HUES48 (cell line): Measurements from ENCODE around the gene FAM120B.

Experiments
- H3K27ac ChIP-seq: one replicate; pipeline ENCODE4 v1.7.0; 2013; ENCODE audit warnings: low read depth, low read length, inconsistent platforms
- H3K27me3 ChIP-seq: 2 replicates; pipeline ENCODE4 v1.6.1; 2013; ENCODE audit warnings: mild to moderate bottlenecking, low read length; ENCODE audit not compliant: control insufficient read depth, insufficient read depth
- H3K36me3 ChIP-seq: 2 replicates; pipeline ENCODE4 v1.6.1; 2013; ENCODE audit warnings: low read length; ENCODE audit not compliant: control insufficient read depth, insufficient read depth
- H3K4me1 ChIP-seq: 2 replicates; pipeline ENCODE4 v1.6.1; 2013; ENCODE audit warnings: mild to moderate bottlenecking, low read length; ENCODE audit not compliant: control insufficient read depth, insufficient read depth
- H3K4me3 ChIP-seq: 2 replicates; pipeline ENCODE4 v1.5.1; 2013; ENCODE audit warnings: mild to moderate bottlenecking, low read depth, low read length
- H3K9ac ChIP-seq: 2 replicates; pipeline ENCODE4 v1.6.1; 2013; ENCODE audit warnings: mild to moderate bottlenecking, low read depth, low read length, moderate library complexity
- H3K9me3 ChIP-seq: 2 replicates; pipeline ENCODE4 v1.6.1; 2013; ENCODE audit warnings: low read length; ENCODE audit not compliant: control insufficient read depth, insufficient read depth

FAM120B gene

DNA sequence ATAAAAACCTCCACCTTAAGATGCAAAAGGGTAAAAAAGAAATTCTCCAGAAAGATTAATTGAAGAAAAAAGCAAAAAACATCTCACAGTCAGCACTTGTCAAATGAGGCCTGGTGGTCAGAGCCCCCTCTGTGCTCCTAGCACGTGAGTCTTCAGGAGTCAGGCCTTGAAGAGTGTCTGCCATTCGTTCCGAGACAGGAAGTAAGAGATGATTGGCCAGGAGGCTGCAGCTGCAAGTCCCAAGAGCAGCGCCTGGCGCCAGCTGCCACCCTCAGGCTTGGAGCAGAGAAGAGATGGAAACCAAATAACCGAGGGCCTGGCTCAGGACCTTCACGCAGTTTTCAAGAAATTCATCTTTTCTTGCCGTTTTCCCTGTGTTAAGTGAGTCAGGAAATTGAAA is 65.0 kb downstream of the FAM120B start:
- Histone ChIP-seq H3K4me3 (no peak overlapping the region), H3K4me1 (peaks cover 15% of the 10 kb centered on the region), H3K36me3 (no peaks in the 10 kb centered on the region), H3K9me3 (no peaks in the 10 kb centered on the region), H3K27ac (no peak overlapping the region), H3K27me3 (no peaks in the 10 kb centered on the region), H3K9ac (no peak overlapping the region)

DNA sequence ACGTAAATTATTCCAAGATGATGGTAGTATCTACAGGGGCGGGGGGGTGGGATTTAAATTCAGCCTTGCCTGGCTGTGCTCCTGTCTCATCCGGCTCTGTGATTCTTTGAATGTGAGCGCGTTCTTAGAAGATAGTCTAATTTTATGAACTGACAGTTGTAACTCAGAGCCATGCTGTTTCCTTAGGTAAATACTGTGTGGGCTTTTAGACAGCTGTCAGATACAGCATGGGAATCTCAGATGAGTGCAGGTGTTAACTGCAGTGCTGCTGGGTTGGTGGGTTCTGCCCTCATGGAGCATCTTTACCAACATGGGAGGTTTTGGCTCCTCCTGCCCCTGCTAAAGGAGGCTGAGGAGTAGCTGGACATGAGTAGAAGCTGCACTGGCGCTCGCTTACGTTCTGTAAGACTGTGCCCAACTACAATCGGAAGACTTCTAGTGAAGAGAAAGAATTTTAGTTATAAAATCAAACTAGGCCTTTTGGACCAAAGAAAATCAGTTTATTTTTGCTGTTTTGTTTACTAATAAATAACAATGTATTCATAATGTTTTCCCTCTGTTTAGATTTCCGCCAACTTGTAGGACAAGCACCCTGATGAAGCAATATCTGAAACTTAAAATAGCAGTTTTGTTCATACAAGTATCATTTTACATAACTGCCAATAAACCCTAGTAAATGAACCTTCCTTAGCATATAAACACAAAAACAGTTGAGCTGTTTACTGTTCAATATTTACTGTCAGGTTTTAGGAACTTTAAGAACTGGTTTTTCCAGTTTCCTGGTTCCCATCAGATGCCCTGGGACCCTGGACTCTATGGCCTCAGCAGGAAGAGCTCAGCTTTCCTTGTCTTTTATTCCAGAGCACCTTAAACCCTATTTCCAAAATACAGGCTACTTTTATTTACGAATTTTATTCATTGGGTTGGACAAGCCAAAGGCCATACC is 66.1 kb downstream of the FAM120B start:
- Histone ChIP-seq H3K9me3 (no peaks in the 10 kb centered on the region), H3K27ac (no peak overlapping the region), H3K36me3 (no peaks in the 10 kb centered on the region), H3K9ac (no peak overlapping the region), H3K27me3 (no peaks in the 10 kb centered on the region), H3K4me1 (peaks cover 15% of the 10 kb centered on the region), H3K4me3 (no peak overlapping the region)

DNA sequence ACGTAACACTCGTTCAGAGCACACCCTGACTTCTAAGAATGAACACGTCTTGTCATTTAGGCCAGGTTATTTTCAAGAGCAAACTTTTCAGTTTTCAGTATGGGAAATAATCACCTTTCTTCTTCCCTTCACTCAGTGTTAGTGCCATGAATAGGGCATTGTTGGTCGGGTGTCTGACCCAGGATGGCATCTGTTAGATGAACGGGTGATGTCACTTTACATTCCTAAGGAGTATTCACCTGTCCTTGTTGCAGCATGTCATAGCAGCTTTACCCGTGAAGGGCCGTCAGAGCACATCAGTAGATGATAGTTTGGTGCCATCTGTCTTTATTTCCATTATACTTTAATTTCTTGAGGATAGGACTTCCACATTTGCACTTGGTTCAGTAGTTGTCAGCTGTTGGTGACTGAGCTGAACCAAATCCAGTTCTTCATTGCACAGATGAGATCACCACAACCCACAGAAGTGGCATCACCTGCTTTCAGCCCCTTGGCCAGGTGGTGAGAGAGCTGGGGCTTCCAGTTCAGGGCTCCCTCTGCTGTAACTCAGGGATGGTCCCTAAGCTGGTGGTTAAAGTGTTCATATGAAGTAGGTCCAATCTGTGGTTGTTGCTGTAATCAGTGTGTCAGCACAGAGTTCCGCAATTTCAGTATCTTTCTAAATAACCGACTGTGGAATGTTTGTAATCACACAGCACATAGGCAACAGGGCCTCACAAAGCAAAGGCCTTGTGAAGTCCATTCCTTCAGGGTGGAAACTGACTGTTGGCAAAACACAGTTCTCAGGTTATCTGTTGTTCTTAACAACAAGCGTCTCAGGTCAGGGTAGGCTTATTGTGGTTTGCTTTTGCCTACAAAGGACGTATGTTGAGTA is 68.2 kb downstream of the FAM120B start:
- no peak overlapping the region for H3K4me3 ChIP-seq
- no peak overlapping the region for H3K9ac ChIP-seq
- no peaks in the 10 kb centered on the region for H3K9me3 ChIP-seq
- no peak overlapping the region for H3K27ac ChIP-seq
- no peaks in the 10 kb centered on the region for H3K27me3 ChIP-seq
- H3K36me3 ChIP-seq: no peaks in the 10 kb centered on the region
- peaks cover 15% of the 10 kb centered on the region for H3K4me1 ChIP-seq

DNA sequence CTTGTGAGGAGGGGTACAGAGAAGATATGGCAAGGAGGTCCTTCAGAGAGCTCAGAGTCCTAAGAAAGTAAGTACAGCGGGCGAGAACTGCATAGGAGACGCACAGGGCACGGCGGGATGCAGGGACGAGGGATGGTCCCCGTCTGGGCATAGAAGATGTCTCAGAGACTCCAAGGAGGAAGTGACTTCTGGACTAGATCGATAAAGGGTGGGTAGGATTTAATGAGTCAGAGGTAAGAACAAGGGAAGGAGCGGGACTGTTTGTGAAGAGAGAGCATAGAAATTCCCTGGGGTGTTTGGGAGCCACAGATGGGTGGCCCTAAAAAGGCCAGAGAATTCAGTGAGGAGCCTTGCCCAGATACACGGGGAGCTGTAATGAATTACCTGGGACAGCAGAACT is 69.1 kb downstream of the FAM120B start:
- H3K36me3 ChIP-seq: no peaks in the 10 kb centered on the region
- H3K4me3 ChIP-seq: no peak overlapping the region
- peaks cover 15% of the 10 kb centered on the region for H3K4me1 ChIP-seq
- H3K9me3 ChIP-seq: no peaks in the 10 kb centered on the region
- H3K9ac ChIP-seq: no peak overlapping the region
- H3K27me3 ChIP-seq: no peaks in the 10 kb centered on the region
- H3K27ac ChIP-seq: no peak overlapping the region

GRCh38 chr6:170376386-170377043 is 70.0 kb downstream of the FAM120B start:
- no peak overlapping the region for H3K27ac ChIP-seq
- H3K4me3 ChIP-seq: no peak overlapping the region
- H3K9me3 ChIP-seq: no peaks in the 10 kb centered on the region
- H3K27me3 ChIP-seq: no peaks in the 10 kb centered on the region
- H3K4me1 ChIP-seq: peaks cover 15% of the 10 kb centered on the region
- no peak overlapping the region for H3K9ac ChIP-seq
- H3K36me3 ChIP-seq: no peaks in the 10 kb centered on the region

DNA sequence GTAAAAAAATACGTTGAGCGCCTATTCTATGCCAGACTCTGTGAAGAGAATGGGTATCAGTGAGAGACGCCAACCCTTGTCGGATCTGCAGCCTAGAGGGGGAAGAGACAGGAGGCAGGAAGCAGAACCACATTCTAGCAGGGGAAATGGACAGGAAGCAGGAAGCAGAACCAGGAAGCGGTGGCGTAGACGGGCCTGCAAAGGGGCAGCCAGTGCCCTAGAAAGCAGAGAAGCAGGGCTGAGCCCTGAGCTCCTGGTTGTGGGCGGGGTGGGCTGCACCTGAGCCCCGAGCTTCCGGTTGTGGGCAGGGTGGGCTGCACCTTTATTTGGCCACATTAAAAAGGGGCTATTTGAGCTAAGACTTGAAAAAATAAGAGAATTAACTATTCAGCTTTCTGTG is 71.9 kb downstream of the FAM120B start:
- no peak overlapping the region for H3K27ac ChIP-seq
- H3K36me3 ChIP-seq: no peaks in the 10 kb centered on the region
- 0 out of 2 replicates have a peak, but pooled peaks cover 4% of the 10 kb centered on the region for H3K4me1 ChIP-seq
- no peaks in the 10 kb centered on the region for H3K27me3 ChIP-seq
- H3K4me3 ChIP-seq: no peak overlapping the region
- no peak overlapping the region for H3K9ac ChIP-seq
- no peaks in the 10 kb centered on the region for H3K9me3 ChIP-seq

- Histone ChIP-seq H3K9me3 (no peaks in the 10 kb centered on the region), H3K27ac (no peak overlapping the region), H3K4me3 (no peak overlapping the region), H3K27me3 (no peaks in the 10 kb centered on the region), H3K4me1 (no peaks in the 10 kb centered on the region; the same call in 1 of the 2 replicates), H3K36me3 (no peaks in the 10 kb centered on the region), H3K9ac (no peak overlapping the region)
These were observed 75.0 kb downstream of the FAM120B start for GRCh38 chr6:170381562-170381961.

- no peak overlapping the region for H3K27ac ChIP-seq
- H3K9me3 ChIP-seq: no peaks in the 10 kb centered on the region
- H3K27me3 ChIP-seq: no peaks in the 10 kb centered on the region
- H3K4me3 ChIP-seq: no peak overlapping the region
- no peaks in the 10 kb centered on the region for H3K36me3 ChIP-seq
- no peaks in the 10 kb centered on the region; the same call in 1 of the 2 replicates for H3K4me1 ChIP-seq
- H3K9ac ChIP-seq: no peak overlapping the region
These were observed 77.0 kb downstream of the FAM120B start for GRCh38 chr6:170383466-170384035.

DNA sequence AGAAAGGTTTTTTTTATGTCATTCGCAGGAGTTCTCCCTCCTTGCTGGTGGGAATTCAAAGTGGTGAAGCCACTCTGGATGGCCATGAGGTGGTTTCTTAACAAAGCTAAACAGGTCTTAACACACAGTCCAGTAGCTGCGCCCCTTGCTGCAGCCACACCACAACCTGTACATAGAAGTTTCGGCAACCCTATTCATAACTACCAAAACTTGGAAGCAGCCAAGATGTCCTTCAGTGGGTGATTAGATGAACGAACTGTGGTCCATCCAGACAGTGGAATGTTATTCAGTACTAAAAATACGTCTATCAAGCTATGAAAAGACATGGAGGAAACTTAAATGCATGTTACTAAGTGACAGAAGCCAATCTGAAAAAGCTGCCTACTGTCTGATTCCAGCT is 78.9 kb downstream of the FAM120B start:
- Histone ChIP-seq H3K27me3 (no peaks in the 10 kb centered on the region), H3K4me3 (no peak overlapping the region), H3K36me3 (no peaks in the 10 kb centered on the region), H3K9me3 (no peaks in the 10 kb centered on the region), H3K27ac (no peak overlapping the region), H3K4me1 (no peaks in the 10 kb centered on the region; the same call in 1 of the 2 replicates), H3K9ac (no peak overlapping the region)

DNA sequence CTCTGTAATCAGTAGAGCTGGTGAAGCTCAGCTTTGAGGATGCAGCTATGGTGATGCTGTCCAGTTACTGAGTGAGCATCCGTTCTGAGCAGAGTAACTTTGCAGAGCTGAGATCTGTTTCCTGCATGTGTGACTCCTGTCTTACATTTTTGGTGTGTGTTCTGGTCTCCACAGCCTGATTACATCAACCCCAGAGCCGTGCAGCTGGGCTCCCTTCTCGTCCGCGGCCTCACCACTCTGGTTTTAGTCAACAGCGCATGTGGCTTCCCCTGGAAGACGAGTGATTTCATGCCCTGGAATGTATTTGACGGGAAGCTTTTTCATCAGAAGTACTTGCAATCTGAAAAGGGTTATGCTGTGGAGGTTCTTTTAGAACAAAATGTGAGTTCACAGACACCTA is 81.6 kb downstream of the FAM120B start:
- Histone ChIP-seq H3K36me3 (no peaks in the 10 kb centered on the region), H3K9me3 (no peaks in the 10 kb centered on the region), H3K27me3 (no peaks in the 10 kb centered on the region), H3K4me3 (no peak overlapping the region), H3K9ac (no peak overlapping the region), H3K4me1 (no peaks in the 10 kb centered on the region; the same call in 1 of the 2 replicates), H3K27ac (no peak overlapping the region)
